Stimulated activated CD8-positive, alpha-beta memory T cell treated with anti-CD3 and anti-CD28 coated beads, Interleukin-12 subunit alpha, Interleukin-12 subunit beta, amount 100 ng/mL, for 4 hours (primary cell): ENCODE data around the gene SMPDL3B.

Experiments used
- DNase-seq: peaks from one replicate; pipeline ENCODE4 v3.0.0-alpha.2; 2020; ENCODE audit warnings: low read depth

Gene SMPDL3B, protein sequence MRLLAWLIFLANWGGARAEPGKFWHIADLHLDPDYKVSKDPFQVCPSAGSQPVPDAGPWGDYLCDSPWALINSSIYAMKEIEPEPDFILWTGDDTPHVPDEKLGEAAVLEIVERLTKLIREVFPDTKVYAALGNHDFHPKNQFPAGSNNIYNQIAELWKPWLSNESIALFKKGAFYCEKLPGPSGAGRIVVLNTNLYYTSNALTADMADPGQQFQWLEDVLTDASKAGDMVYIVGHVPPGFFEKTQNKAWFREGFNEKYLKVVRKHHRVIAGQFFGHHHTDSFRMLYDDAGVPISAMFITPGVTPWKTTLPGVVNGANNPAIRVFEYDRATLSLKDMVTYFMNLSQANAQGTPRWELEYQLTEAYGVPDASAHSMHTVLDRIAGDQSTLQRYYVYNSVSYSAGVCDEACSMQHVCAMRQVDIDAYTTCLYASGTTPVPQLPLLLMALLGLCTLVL

GRCh38 chr1:27934818-27935549 is at the start of gene SMPDL3B:
Gene SMPDL3B, plus strand, starts transcription at chr1:27935000. Its CDS starts 184 bp downstream, at chr1:27935184.
- DNase-seq = no peak

DNA sequence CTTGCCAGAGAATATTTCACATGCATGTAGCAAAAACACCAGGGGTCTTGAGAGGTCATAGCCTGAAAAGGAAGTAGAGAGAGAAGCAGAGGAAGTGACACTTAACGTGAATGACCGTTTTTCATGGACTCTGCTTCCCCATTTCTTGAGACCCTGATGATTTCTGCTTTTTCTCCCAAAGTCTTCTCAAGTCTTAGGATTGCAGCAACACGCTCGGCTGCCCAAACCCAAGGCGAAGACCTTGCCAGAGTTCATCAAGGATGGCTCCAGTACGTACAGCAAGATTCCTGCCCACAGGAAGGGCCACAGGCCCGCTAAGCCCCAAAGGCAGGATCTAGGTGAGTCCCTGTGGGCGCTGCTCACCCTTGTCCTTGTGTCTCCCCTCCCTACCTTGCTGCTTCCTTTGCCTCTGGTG is 49.7 kb upstream of the SMPDL3B start:
- DNase-seq = no peak

DNA sequence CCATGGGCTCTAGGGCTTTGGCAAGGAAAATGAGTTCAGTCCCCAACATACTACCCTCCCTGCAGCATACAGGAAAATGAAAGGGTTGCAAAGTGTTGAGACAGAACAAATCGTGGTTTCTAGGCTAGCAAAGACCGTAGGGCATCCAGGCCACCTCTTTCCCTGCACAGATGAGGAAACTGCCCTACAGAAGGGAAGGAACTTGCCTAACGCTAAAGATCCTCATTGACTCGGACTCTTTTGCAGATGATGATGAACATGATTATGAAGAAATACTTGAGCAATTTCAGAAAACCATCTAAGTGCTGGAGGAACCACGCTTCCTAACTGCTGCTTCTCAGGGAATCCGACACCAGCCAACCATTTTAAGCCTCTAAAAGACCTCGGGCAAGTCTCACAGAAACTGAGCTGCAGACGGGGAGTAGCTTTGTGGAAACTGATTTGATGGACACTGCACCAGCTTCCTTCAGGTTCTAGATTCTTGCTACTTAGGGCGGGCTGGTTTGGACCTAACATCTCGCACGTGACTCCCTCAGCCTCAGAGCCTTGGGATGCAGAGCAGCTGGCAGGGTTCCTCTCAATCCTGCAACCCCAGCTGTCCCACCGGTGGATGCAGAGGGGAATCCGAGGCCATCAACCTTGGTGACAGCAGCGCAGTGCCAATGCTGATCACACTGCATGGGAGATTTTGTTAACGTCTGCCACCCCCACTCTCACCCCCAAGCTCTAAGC is 49.0 kb upstream of the SMPDL3B start:
- no peak for DNase-seq

DNA sequence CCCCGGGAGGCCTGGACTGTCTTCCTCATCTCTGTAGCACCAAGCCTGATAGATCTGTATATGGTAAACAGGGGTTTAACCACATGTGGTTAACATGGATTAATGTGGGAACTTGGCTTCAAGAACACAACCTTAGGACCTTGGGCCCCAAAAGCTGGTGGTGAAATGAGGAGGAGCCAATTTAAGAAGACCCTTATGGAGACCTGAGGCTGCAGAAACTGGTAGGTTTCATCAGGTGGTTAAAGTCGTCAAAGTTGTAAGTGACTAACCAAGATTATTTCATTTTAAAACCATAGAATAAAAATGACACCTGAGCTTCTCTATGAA is 48.5 kb upstream of the SMPDL3B start:
- DNase-seq = no peak

- DNase-seq = no peak
These were observed 48.1 kb upstream of the SMPDL3B start for GRCh38 chr1:27886744-27887143.

DNA sequence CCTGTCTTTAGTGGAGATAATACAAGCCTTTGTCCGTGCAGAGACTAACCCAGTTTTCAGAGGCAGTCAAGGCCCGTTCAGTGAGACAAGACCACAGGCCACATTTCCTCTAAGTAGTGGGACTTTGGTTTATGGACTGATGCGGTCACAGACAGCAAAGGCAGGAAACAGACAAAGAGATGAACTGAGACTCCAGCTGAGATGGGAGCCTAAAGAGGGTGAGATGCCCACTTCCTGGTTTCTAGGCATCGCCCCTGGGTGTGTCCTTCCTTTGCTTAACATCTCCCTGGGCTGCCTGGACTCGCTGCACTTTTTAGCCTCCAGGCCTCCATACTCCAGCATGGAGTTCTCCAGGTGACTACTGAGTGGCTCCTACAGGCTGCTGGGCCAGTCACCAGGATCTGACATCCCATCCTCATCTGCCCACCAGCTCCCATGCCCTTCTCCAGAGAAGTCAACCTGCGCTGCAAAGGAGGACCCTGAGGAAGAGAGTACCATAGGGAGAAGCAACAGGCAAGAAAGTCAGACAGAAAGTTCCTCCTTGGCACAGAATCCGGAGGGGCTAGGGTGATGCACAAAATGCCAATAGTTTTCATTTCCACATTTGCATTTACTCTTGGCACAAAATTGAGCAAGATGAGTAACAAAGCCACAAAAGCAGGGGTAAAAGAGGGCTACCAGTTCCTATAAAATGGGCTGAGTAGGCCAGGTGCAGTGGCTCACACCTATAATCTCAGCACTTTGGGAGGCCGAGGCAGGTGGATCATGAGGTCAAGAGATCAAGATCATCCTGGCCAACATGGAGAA is 47.4 kb upstream of the SMPDL3B start:
- no peak for DNase-seq

GRCh38 chr1:27889506-27889905 is 45.3 kb upstream of the SMPDL3B start:
- DNase-seq = no peak

DNA sequence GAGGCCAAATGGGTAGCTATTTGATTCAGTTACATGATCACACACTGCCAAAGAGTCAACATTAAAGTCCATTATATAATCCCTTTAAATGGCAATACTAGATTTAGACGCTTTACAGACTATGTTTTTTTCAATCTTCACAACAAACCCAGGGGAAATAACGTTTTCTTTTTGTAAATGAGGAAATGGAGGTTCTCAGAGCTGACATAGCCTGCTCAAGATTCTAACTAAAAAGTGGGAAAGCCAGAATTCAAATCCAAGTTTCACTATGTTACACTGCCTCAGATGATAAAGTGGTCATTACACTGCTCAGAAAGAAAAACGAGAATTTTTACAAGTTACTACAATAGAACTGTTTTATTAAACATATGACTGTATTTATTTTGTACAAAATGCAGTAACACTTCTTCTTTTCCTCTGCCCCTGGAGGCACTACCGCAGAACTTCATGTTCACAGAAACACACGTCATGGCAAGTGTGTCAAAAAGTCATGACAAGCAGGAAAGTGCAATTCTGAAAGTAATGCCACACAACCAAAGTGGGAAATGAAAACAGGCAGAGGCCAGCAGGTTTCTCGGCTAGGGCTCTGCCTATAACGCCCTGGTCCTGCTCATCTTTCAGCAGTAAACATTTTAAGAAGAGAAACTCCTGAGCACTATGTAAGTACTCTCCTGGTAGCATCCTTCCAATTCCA is 43.5 kb upstream of the SMPDL3B start:
- DNase-seq = no peak

- no peak for DNase-seq
These were observed 40.3 kb upstream of the SMPDL3B start for GRCh38 chr1:27894521-27894920.

GRCh38 chr1:27906759-27907158 is 28.0 kb upstream of the SMPDL3B start:
- no peak for DNase-seq

GRCh38 chr1:27912429-27912828 is 22.4 kb upstream of the SMPDL3B start:
- DNase-seq = no peak

- DNase-seq = no peak
These were observed 19.7 kb upstream of the SMPDL3B start for GRCh38 chr1:27915082-27915575.

- no peak for DNase-seq
These were observed 12.5 kb upstream of the SMPDL3B start for GRCh38 chr1:27922272-27922671.

DNA sequence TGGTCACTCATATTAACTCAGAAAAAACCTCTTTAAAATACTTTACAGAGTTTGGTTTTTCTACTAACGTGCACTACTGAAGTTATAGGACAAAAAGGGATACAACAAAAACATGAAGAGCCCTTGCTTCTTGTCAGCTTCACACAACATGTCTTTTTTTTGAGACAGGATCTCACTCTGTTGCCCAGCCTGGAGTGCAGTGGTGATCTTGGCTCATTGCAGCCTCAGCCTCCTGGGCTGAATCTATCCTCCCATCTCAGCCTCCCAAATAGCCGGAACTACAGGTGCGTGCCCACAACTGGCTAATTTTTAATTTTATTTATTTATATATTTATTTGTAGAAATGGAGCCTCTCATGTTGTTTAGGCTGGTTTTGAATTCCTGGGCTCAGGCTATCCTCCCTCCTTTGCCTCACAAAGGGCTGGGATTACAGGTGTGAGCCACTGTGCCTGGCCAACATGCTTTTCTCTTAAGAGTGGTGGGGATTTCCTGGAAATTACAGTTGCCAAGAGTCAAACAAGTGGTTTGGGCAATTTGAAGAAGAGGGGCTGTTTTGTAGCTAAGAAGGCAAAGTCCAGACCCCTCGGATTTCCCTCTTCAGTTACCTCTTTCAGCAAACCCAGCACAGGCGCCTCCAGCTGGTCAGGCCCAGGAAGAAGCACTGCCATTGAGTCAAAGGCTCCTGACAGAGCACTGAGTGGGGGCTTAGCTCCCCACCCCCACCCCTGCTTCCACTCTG is 6.4 kb upstream of the SMPDL3B start:
- no peak for DNase-seq

DNA sequence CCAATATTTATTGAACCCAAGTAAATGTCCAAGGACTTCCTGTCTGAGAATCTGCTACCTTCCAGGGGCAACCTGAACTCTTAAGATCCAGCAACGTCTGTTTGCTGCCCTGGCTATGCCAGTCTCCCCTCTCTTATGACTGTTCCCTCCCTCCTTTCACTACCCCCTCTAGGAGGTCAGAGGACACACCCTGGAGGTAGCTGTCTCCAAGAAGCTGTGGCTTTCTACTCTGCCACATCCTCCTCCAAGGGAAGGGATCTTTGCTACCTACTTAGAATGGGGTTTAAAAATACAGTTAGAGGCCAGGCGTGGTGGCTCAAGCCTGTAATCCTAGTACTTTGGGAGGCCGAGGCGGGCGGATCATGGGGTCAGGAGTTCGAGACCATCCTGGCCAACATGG is 3.6 kb upstream of the SMPDL3B start:
- no peak for DNase-seq

- no peak for DNase-seq
These were observed 3.0 kb upstream of the SMPDL3B start for GRCh38 chr1:27931759-27932158.

DNA sequence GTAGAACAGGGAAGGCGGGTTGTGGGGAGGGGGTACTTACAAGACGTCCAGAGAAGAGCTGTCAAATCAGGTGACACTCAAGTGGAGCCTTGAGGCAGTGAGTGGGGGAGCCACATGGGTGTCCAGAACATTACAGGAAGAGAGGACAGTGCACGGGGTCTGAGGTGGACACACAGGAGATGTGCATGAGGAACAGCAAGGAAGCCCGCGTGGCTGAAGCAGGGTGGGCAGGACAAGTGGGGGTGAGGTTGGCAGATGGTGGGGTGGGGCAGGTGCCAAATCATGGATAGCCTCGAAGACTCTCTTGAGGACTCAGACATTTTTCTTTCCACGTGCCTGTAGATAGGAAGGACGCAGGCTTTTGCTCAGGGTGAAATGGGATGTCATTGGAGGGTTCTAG is 921 bp downstream of the SMPDL3B start:
- DNase-seq = no peak

- DNase-seq = no peak
These were observed 1.6 kb downstream of the SMPDL3B start for GRCh38 chr1:27936370-27936769.

DNA sequence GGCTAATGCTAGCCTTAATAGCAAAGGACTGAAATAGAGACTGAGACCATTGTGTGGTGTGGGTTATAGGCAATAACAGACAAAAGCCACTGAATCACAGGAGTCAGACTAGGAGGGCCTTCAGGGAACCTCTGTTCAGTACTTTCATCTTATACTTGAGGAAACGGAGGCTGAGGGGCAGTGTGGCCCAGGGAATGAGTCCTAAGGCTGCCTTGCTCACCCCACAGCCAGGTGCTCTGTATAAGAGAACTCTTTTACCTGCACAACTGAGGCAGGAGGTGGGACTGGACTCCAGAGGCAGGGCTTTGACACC is 2.7 kb downstream of the SMPDL3B start:
- DNase-seq = no peak

- DNase-seq = no peak
These were observed 3.7 kb downstream of the SMPDL3B start for GRCh38 chr1:27938488-27938887.

DNA sequence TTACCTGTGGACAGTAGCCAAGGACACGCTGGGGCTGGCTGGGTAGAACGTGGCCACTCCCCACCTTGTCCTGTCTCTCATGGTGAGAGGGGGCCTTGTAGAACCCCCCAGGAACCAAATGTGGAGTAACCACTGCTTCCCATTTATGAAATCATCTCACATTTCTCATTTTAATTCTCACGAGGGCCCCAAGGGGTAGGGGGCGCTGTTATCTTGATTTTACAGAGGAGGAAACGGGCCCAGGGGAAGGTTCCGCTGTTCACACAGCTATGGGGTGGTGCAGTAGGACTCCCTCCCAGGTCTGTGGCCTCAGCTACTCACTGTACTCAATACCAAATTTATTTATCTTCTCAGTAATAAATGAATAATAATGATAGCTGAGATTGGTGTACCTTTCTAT is 5.5 kb downstream of the SMPDL3B start:
- peak; percentile 34 for DNase-seq
